Hematopoietic multipotent progenitor cell treated with erythropoietin and hydrocortisone succinate and interleukin-3 and kit ligand, for 6 days (in vitro differentiated cells): ENCODE data around the gene TOMM40.
"Not testable (repeated sequence)": the region's sequence is repeated elsewhere in the genome, so short reads cannot be mapped to it uniquely, and the experiment has no call there.

ENCODE experiments used
- DNase-seq: peaks from one replicate; pipeline ENCODE4 v3.0.0-alpha.2; 2015

The TOMM40 gene

GRCh38 chr19:44900328-44901244 is 9.5 kb downstream of the TOMM40 start:
- no peak for DNase-seq

GRCh38 chr19:44903216-44903601 is 12.2 kb downstream of the TOMM40 start:
- no peak for DNase-seq

GRCh38 chr19:44903602-44904425 is 12.8 kb downstream of the TOMM40 start:
- peak; percentile 71 for DNase-seq

- DNase-seq, result no peak
These were observed 13.5 kb downstream of the TOMM40 start for GRCh38 chr19:44904426-44904994.

- peak; percentile 50 for DNase-seq
These were observed 14.5 kb downstream of the TOMM40 start, which contains the start of gene APOE for GRCh38 chr19:44905437-44906160. TSS of gene APOE (plus strand) at chr19:44905796. CDS start at chr19:44906625, 829 bp downstream.

GRCh38 chr19:44907613-44908012 is 16.6 kb downstream of the TOMM40 start:
- DNase-seq, result no peak

- DNase-seq, result no peak
These were observed 17.2 kb downstream of the TOMM40 start for GRCh38 chr19:44908074-44908835.

- DNase-seq, result no peak
These were observed 17.8 kb downstream of the TOMM40 start for GRCh38 chr19:44908836-44909261.

GRCh38 chr19:44909775-44910174 is 18.7 kb downstream of the TOMM40 start:
- DNase-seq, result peak; percentile 74

GRCh38 chr19:44911896-44912295 is 20.8 kb downstream of the TOMM40 start:
- not testable (repeated sequence) for DNase-seq

- peak; percentile 71 for DNase-seq
These were observed 21.8 kb downstream of the TOMM40 start for GRCh38 chr19:44912854-44913253.

- DNase-seq, result peak; percentile 84
These were observed 22.7 kb downstream of the TOMM40 start for GRCh38 chr19:44913512-44914432.

GRCh38 chr19:44914433-44915206 is 23.6 kb downstream of the TOMM40 start, which contains the start of gene APOC1:
TSS of gene APOC1 (plus strand) at chr19:44914608. CDS start at chr19:44914892, 284 bp downstream.
- DNase-seq, result peak; percentile 95

- DNase-seq, result no peak
These were observed 33.2 kb downstream of the TOMM40 start for GRCh38 chr19:44924243-44924725.

- DNase-seq, result peak; percentile 58
These were observed 34.2 kb downstream of the TOMM40 start for GRCh38 chr19:44925114-44925891.

- not testable (repeated sequence) for DNase-seq
These were observed 35.4 kb downstream of the TOMM40 start for GRCh38 chr19:44926245-44927077.

GRCh38 chr19:44927746-44928145 is 36.7 kb downstream of the TOMM40 start:
- DNase-seq, result no peak

GRCh38 chr19:44930088-44930487 is 39.0 kb downstream of the TOMM40 start:
- DNase-seq, result no peak
